ENCODE measurements around the gene STK11. TPM values are rescaled to one million over a fixed set of nuclear protein-coding genes. Genes with fewer than 3 reads are reported as not detected.

Gene STK11
- total and polyA plus RNA-seq, 9 donors = 36.9 to 71.2 (median 54.2) TPM

DNA sequence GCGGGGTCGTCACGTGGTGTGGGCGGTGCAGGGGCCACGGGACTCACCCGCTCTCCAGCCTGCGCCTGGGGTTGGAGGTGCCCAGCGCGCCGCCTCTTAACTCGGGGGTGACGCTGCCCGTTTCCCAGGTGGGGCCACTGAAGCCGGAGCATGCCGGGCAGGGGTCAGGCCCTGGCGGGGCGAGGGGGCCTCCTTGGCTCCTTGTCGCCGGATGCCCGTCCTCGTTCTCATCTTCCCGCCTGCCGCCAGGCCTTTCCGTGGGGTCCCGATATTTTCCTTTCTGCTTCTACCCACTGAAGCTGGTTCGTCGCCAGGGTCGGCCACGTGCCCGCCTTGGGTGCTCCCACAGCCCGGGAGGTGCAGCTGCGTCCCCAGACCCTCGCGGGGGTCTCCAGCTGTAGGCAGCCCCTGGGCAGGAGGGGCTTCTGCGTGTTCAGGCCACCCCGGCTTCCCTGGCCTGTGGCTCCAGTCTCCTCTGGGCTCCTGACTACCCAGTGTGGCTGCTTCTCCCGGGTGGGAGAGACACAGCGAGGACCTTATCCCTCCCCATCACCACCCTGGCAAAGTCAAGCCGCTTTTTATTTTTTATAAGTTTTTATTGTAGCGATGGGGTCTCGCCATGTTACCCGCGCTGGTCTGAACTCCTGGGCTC, 70.5 kb downstream of the STK11 start:
- peak overlapping the region; percentile 97 to 99 for H3K27ac ChIP-seq
- H3K36me3 ChIP-seq = no peaks in the 10 kb centered on the region
- TF ChIP-seq, protein P1, sequence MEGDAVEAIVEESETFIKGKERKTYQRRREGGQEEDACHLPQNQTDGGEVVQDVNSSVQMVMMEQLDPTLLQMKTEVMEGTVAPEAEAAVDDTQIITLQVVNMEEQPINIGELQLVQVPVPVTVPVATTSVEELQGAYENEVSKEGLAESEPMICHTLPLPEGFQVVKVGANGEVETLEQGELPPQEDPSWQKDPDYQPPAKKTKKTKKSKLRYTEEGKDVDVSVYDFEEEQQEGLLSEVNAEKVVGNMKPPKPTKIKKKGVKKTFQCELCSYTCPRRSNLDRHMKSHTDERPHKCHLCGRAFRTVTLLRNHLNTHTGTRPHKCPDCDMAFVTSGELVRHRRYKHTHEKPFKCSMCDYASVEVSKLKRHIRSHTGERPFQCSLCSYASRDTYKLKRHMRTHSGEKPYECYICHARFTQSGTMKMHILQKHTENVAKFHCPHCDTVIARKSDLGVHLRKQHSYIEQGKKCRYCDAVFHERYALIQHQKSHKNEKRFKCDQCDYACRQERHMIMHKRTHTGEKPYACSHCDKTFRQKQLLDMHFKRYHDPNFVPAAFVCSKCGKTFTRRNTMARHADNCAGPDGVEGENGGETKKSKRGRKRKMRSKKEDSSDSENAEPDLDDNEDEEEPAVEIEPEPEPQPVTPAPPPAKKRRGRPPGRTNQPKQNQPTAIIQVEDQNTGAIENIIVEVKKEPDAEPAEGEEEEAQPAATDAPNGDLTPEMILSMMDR (IDR thresholded peaks at IDR 0.05) = no peak
- no peak for TF ChIP-seq EP300 (IDR thresholded peaks at IDR 0.05)
- TF ChIP-seq POLR2A (IDR thresholded peaks at IDR 0.05) = no peak
- H3K9me3 ChIP-seq = no peaks in the 10 kb centered on the region
- intact Hi-C loops (cut with DNase I) = loop anchor here in 1 of 4 donors (10.0 kb wide), 1 partner anchor 109 kb away; the partner anchor contains the start of gene NDUFS7
- DNase-seq = peak in 1 of 5 donors; percentile 81
- H3K27me3 ChIP-seq = no peaks in the 10 kb centered on the region
- 6 to 8% (median 8%) methylated on average over 33 to 43 of the region's 43 CpGs for WGBS, 3 donors
- H3K4me3 ChIP-seq = peak overlapping the region; percentile 55
- H3K4me1 ChIP-seq (ENCODE audit: insufficient read depth) = peaks cover 23% of the 10 kb centered on the region

DNA sequence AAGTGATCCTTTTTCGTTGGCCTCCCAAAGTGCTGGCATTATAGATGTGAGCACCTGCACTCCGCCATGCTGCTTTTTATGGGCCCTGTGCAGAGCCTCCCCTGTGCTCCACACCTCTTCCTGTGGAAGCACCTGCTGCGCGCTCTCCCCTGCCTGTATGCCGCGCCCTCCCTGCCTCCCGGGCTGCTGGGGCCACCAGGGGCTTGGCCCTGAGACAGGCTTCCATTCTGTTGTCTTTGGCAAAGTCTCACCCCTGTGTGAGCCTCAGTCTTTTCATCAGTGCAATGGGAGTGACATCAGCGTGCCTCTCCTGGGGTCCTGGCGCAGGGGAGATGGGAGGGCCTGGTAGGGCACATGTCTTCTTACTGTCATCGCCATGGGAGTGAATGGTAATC, 71.0 kb downstream of the STK11 start:
- peak in 4 of 5 donors; percentile 34 to 53 (median 45) for DNase-seq
- no peaks in the 10 kb centered on the region for H3K9me3 ChIP-seq
- intact Hi-C loops (cut with DNase I) = loop anchor here in 1 of 4 donors (10.0 kb wide), 1 partner anchor 108 kb away; the partner anchor contains the start of gene NDUFS7
- no peak overlapping the region for H3K4me3 ChIP-seq
- peak overlapping the region; percentile 97 to 99 for H3K27ac ChIP-seq
- TF ChIP-seq POLR2A (IDR thresholded peaks at IDR 0.05) (no peak), EP300 (IDR thresholded peaks at IDR 0.05) (no peak)
- TF ChIP-seq, protein P1 (IDR thresholded peaks at IDR 0.05) = no peak
- 70 to 86% (median 77%) methylated on average over 10 of the region's 10 CpGs for WGBS, 3 donors
- no peaks in the 10 kb centered on the region for H3K27me3 ChIP-seq
- H3K4me1 ChIP-seq (ENCODE audit: insufficient read depth) = peaks cover 17% of the 10 kb centered on the region
- no peaks in the 10 kb centered on the region for H3K36me3 ChIP-seq

DNA sequence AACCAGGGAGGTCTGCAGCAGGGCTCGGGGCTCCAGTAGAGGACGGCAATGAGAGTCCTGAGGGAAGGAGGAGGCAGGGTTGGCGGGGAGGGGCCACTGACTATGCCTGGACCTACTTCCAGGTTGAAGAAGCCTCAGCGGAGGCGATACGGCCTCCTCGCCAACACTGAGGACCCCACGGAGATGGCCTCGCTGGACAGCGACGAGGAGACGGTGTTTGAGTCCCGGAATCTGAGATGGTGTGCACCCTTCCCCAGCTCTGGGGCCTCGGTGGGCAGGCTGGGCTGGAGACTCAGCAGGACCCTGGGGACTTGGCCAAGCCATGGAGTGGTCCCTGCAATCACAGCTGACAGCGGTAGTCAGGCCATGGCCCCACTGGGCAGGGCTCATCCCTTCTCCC, 71.5 kb downstream of the STK11 start:
- intact Hi-C loops (cut with DNase I) = loop anchor here in 1 of 4 donors (10.0 kb wide), 1 partner anchor 108 kb away; the partner anchor contains the start of gene NDUFS7
- TF ChIP-seq EP300 (IDR thresholded peaks at IDR 0.05) (no peak), POLR2A (IDR thresholded peaks at IDR 0.05) (no peak)
- TF ChIP-seq, protein P1 (IDR thresholded peaks at IDR 0.05) = no peak
- Histone ChIP-seq H3K27ac (no peak overlapping the region), H3K4me1 (ENCODE audit: insufficient read depth) (peaks cover 14% of the 10 kb centered on the region), H3K9me3 (no peaks in the 10 kb centered on the region), H3K36me3 (no peaks in the 10 kb centered on the region), H3K4me3 (no peak overlapping the region), H3K27me3 (no peaks in the 10 kb centered on the region)
- peak in 4 of 5 donors; percentile 38 to 61 (median 50) for DNase-seq
- 89 to 93% (median 90%) methylated on average over 15 of the region's 15 CpGs for WGBS, 3 donors

Other genes starting within 250 kb of the STK11 start
- gene WDR18, start 221.4 kb upstream of the STK11 start, total RNA-seq = 10 to 100 TPM; 19.4 to 45.6 (median 31.2) TPM
- gene WDR18, start 221.4 kb upstream of the STK11 start, polyA plus RNA-seq = 10 to 100 TPM in 1 of 2 donors, 1 to 10 TPM in 1; 3.5 to 24.3 TPM
- gene GRIN3B, start 205.4 kb upstream of the STK11 start, total RNA-seq = 1 to 10 TPM in 1 of 7 donors, under 1 TPM in 4, not detected in 2; 0.22 to 7.4 (median 0.32) TPM
- gene GRIN3B, start 205.4 kb upstream of the STK11 start, polyA plus RNA-seq = under 1 TPM in 1 of 2 donors, not detected in 1; 0.07 TPM
- gene TMEM259, start 184.7 kb upstream of the STK11 start, total RNA-seq = 100 to 1,000 TPM; 105 to 196 (median 127) TPM
- 100 to 1,000 TPM in 1 of 2 donors, 10 to 100 TPM in 1; 26.0 to 162 TPM for gene TMEM259, start 184.7 kb upstream of the STK11 start, polyA plus RNA-seq
- not detected for gene RNU6-2, start 184.3 kb upstream of the STK11 start, total RNA-seq
- gene RNU6-2, start 184.3 kb upstream of the STK11 start, polyA plus RNA-seq = not detected
- 100 to 1,000 TPM in 6 of 7 donors, 10 to 100 TPM in 1; 60.6 to 438 (median 210) TPM for gene CNN2, start 179.2 kb upstream of the STK11 start, total RNA-seq
- 100 to 1,000 TPM in 1 of 2 donors, 10 to 100 TPM in 1; 90.6 to 159 TPM for gene CNN2, start 179.2 kb upstream of the STK11 start, polyA plus RNA-seq
- gene ABCA7, start 165.7 kb upstream of the STK11 start, total RNA-seq = 10 to 100 TPM in 1 of 7 donors, 1 to 10 TPM in 6; 1.5 to 10.5 (median 2.6) TPM
- 1 to 10 TPM; 1.4 to 1.9 TPM for gene ABCA7, start 165.7 kb upstream of the STK11 start, polyA plus RNA-seq
- gene ARHGAP45, start 138.6 kb upstream of the STK11 start, total RNA-seq = 10 to 100 TPM in 2 of 7 donors, 1 to 10 TPM in 5; 2.7 to 10.6 (median 8.9) TPM
- 1 to 10 TPM; 1.0 to 5.1 TPM for gene ARHGAP45, start 138.6 kb upstream of the STK11 start, polyA plus RNA-seq
- 100 to 1,000 TPM in 5 of 7 donors, 10 to 100 TPM in 2; 88.2 to 157 (median 140) TPM for gene POLR2E, start 110.4 kb upstream of the STK11 start, total RNA-seq
- gene POLR2E, start 110.4 kb upstream of the STK11 start, polyA plus RNA-seq = 100 to 1,000 TPM in 1 of 2 donors, 10 to 100 TPM in 1; 11.1 to 119 TPM
- gene GPX4, start 101.8 kb upstream of the STK11 start, total RNA-seq = 100 to 1,000 TPM; 189 to 309 (median 247) TPM
- gene GPX4, start 101.8 kb upstream of the STK11 start, polyA plus RNA-seq = 100 to 1,000 TPM; 239 to 450 TPM
- gene SBNO2, start 31.5 kb upstream of the STK11 start, total RNA-seq = 10 to 100 TPM; 20.7 to 92.6 (median 62.4) TPM
- 10 to 100 TPM in 1 of 2 donors, 1 to 10 TPM in 1; 6.1 to 36.7 TPM for gene SBNO2, start 31.5 kb upstream of the STK11 start, polyA plus RNA-seq
- gene CBARP, start 32.2 kb downstream of the STK11 start, total RNA-seq = 10 to 100 TPM in 2 of 7 donors, 1 to 10 TPM in 2, under 1 TPM in 3; 0.61 to 21.1 (median 2.4) TPM
- gene CBARP, start 32.2 kb downstream of the STK11 start, polyA plus RNA-seq = under 1 TPM in 1 of 2 donors, not detected in 1; 0.45 TPM
- 100 to 1,000 TPM in 6 of 7 donors, 10 to 100 TPM in 1; 71.9 to 218 (median 148) TPM for gene ATP5F1D, start 36.0 kb downstream of the STK11 start, total RNA-seq
- 100 to 1,000 TPM in 1 of 2 donors, 1 to 10 TPM in 1; 1.3 to 110 TPM for gene ATP5F1D, start 36.0 kb downstream of the STK11 start, polyA plus RNA-seq
- gene MIDN, start 42.8 kb downstream of the STK11 start, total RNA-seq = 100 to 1,000 TPM in 5 of 7 donors, 10 to 100 TPM in 2; 44.9 to 261 (median 107) TPM
- gene MIDN, start 42.8 kb downstream of the STK11 start, polyA plus RNA-seq = 10 to 100 TPM; 10.1 to 26.7 TPM
- 100 to 1,000 TPM; 602 to 917 (median 855) TPM for gene CIRBP, start 63.6 kb downstream of the STK11 start, total RNA-seq
- 1,000 to 10,000 TPM in 1 of 2 donors, 100 to 1,000 TPM in 1; 610 to 1,254 TPM for gene CIRBP, start 63.6 kb downstream of the STK11 start, polyA plus RNA-seq
- gene FAM174C, start 69.8 kb downstream of the STK11 start, total RNA-seq = 10 to 100 TPM; 21.7 to 72.5 (median 26.7) TPM
- gene FAM174C, start 69.8 kb downstream of the STK11 start, polyA plus RNA-seq = 10 to 100 TPM in 1 of 2 donors, under 1 TPM in 1; 0.30 to 35.2 TPM
- not detected for gene EFNA2, start 80.1 kb downstream of the STK11 start, total RNA-seq
- under 1 TPM in 1 of 2 donors, not detected in 1; 0.11 TPM for gene EFNA2, start 80.1 kb downstream of the STK11 start, polyA plus RNA-seq
- gene NDUFS7, start 178.1 kb downstream of the STK11 start, total RNA-seq = 100 to 1,000 TPM in 1 of 7 donors, 10 to 100 TPM in 6; 65.6 to 112 (median 79.9) TPM
- 10 to 100 TPM in 1 of 2 donors, under 1 TPM in 1; 0.72 to 96.2 TPM for gene NDUFS7, start 178.1 kb downstream of the STK11 start, polyA plus RNA-seq
- gene GAMT, start 195.8 kb downstream of the STK11 start, total RNA-seq = 10 to 100 TPM in 6 of 7 donors, 1 to 10 TPM in 1; 8.3 to 34.1 (median 20.1) TPM
- gene GAMT, start 195.8 kb downstream of the STK11 start, polyA plus RNA-seq = 10 to 100 TPM in 1 of 2 donors, 1 to 10 TPM in 1; 8.0 to 13.8 TPM
- gene DAZAP1, start 201.8 kb downstream of the STK11 start, total RNA-seq = 100 to 1,000 TPM in 1 of 7 donors, 10 to 100 TPM in 6; 35.4 to 113 (median 79.5) TPM
- gene DAZAP1, start 201.8 kb downstream of the STK11 start, polyA plus RNA-seq = 10 to 100 TPM; 29.6 to 58.5 TPM
- 1,000 to 10,000 TPM; 1,643 to 7,253 (median 2,328) TPM for gene RPS15, start 232.6 kb downstream of the STK11 start, total RNA-seq
- 1,000 to 10,000 TPM in 1 of 2 donors, 100 to 1,000 TPM in 1; 174 to 5,234 TPM for gene RPS15, start 232.6 kb downstream of the STK11 start, polyA plus RNA-seq
- under 1 TPM; under 0.01 to 0.28 (median 0.12) TPM for gene APC2, start 244.3 kb downstream of the STK11 start, total RNA-seq
- gene APC2, start 244.3 kb downstream of the STK11 start, polyA plus RNA-seq = under 1 TPM in 1 of 2 donors, not detected in 1; 0.02 TPM